Skin epidermis (tissue), 12 donors: ENCODE data around the gene WWOX.

Experiments used
- H3K27ac ChIP-seq, 21 experiments: fragments of 200-600 bp; sonication (generic) in 11 of 21; one replicate each; pipeline ENCODE4 v1.5.0; 2020; ENCODE audit warnings: mild to moderate bottlenecking in 3 of 21, inconsistent platforms in 2 of 21, moderate library complexity in 2 of 21
- H3K4me3 ChIP-seq, 7 experiments: fragments of 200-600 bp; sonication (generic) in 2 of 7; one replicate each; pipeline ENCODE4 v1.5.0; 2020; ENCODE audit warnings: inconsistent platforms in 2 of 7, mild to moderate bottlenecking in 2 of 7, moderate library complexity in 1 of 7

The WWOX gene

GRCh38 chr16:78251115-78251514, 151.7 kb downstream of the WWOX start:
- Histone ChIP-seq H3K4me3 (no peak overlapping the region), H3K27ac (no peak overlapping the region)

GRCh38 chr16:78252757-78253156, 153.3 kb downstream of the WWOX start:
- H3K4me3 ChIP-seq = no peak overlapping the region

DNA sequence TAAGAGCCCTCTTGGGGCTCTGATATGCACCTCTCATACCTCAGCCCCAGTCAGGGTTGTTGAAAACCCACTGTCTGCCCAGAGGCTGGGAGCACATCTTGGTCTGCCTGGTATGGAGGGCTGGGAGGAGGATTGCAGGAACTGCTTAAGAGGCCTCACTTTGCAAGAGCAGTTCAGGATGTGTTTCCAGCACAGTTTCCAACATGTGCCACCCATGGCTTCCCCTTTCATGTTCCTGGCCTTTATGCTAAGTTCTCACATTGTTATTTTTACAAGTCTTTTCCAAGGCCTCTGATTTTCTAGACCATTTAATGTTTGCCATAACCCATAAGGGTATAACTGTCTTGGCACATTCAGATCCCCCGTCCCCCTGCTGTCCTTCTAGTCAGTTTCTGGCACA, 155.4 kb downstream of the WWOX start:
- Histone ChIP-seq H3K27ac (no peak overlapping the region), H3K4me3 (no peak overlapping the region)

More at GRCh38 chr16:78252757-78253156, 153.3 kb downstream of the WWOX start:
- H3K27ac ChIP-seq = no peak overlapping the region

DNA sequence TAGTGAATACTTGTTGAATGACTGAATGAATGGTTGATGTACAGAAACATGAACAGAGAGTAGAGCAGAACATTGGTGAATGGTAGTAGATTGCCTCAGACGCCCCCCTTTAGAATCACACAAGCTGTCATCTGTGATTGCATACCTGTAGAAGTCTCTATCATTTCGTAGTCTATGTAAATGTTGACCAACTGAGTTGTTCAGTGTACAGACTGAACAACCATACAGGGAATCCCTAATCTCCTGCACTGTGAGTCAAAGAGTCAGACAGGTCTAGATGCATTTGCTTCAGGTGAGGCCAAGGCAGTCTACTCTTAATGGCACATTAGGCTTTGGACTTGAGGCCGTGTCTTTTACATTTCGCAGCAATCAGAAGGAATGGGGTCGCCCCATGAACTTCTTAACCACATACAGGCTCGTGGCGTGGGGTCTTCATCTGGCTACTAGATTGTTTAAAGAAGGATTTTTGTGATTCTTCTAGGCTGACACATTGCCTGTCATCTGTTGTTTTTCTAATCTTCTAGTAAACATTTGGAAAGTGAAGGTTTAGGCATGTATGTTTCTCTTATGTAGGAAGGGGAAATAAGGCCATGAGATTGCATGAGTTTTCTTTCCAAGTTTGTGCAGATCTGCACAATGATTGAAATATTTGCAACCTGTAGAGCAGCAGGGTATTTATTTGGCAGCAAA, 157.4 kb downstream of the WWOX start:
- H3K4me3 ChIP-seq = no peak overlapping the region
- H3K27ac ChIP-seq = no peak overlapping the region

DNA sequence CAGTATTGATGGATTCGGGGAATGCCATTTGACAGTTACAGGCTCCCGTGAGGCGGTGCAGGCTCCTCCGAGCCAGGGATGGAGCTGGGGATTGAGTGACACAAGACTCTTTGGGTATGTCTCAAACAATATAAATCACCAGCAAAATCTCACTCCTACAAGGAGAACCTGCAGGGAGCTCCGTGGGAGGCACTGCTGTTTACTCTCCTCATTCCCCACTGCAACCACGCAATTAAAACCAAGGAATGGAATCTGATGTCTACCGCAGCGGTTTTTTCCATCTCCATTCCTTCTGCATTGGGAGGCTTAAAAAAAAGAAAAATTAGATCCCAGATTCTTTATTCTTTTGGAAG, 157.9 kb downstream of the WWOX start:
- Histone ChIP-seq H3K27ac (no peak overlapping the region), H3K4me3 (no peak overlapping the region)

GRCh38 chr16:78258375-78259065, 159.1 kb downstream of the WWOX start:
- no peak overlapping the region for H3K27ac ChIP-seq

DNA sequence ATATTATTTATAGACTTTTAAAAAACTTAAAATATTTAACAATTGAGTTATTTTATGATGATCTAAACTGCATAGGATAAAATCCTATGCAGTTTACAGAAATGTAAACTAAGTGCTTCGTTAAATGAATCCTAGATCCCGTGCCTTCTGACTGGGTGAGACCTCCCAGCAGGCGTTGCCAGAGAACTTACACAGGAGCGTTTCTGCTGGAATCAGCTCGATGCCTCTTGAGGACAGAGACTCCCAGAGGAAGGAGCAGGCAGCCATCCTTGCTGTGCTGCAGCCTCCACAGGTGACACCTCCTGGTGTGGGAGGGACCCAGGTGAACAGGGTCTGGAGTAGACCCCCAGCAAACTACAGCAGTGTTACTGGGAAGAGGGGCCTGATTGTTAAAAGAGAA, 160.4 kb downstream of the WWOX start:
- H3K4me3 ChIP-seq = no peak overlapping the region
- no peak overlapping the region for H3K27ac ChIP-seq

More at GRCh38 chr16:78258375-78259065, 159.1 kb downstream of the WWOX start:
- H3K4me3 ChIP-seq = no peak overlapping the region

- H3K4me3 ChIP-seq = no peak overlapping the region
- no peak overlapping the region for H3K27ac ChIP-seq
These were observed 165.2 kb downstream of the WWOX start for GRCh38 chr16:78264642-78265041.

DNA sequence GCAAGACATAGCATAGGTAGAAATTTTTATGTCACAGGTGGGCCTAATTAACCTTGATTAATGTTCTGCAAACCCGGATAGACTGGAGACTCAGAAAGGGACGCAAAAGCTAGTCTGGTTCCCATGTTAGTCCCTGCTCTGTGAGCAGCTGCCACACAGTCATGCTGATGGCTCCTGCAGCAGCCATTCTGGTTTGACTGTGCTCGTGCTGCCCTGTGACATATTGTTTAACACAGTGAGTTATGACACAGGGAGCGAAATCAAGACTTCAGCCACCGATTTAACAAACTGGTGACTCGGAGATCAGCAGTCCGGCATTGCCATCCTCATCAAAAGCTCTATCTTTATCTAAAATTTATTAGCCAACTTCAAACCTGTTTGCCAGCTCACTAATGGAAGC, 169.8 kb downstream of the WWOX start:
- Histone ChIP-seq H3K27ac (no peak overlapping the region), H3K4me3 (no peak overlapping the region)

GRCh38 chr16:78271981-78272380, 172.5 kb downstream of the WWOX start:
- H3K4me3 ChIP-seq = no peak overlapping the region
- no peak overlapping the region for H3K27ac ChIP-seq

GRCh38 chr16:78274771-78275170, 175.3 kb downstream of the WWOX start:
- Histone ChIP-seq H3K27ac (no peak overlapping the region), H3K4me3 (no peak overlapping the region)

DNA sequence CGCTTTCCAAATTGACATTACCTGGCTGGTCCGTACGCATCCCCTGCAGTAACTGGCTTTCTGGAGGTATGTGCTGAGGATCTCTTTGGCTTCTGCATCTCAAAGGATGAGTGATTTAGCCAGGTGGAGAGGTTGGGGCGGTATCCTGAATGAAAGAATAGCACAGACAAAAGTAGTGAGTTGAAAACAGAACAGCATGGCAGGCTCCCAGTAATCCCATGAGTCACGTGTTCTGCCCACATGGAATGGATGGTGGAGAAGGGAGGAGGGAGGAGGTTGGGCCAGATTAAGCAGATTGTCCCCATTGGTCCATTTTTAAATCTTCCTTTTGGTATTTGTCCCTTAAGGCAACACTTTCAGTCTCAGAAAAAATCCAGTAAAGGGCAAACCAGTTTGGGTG, 176.0 kb downstream of the WWOX start:
- Histone ChIP-seq H3K4me3 (no peak overlapping the region), H3K27ac (no peak overlapping the region)

DNA sequence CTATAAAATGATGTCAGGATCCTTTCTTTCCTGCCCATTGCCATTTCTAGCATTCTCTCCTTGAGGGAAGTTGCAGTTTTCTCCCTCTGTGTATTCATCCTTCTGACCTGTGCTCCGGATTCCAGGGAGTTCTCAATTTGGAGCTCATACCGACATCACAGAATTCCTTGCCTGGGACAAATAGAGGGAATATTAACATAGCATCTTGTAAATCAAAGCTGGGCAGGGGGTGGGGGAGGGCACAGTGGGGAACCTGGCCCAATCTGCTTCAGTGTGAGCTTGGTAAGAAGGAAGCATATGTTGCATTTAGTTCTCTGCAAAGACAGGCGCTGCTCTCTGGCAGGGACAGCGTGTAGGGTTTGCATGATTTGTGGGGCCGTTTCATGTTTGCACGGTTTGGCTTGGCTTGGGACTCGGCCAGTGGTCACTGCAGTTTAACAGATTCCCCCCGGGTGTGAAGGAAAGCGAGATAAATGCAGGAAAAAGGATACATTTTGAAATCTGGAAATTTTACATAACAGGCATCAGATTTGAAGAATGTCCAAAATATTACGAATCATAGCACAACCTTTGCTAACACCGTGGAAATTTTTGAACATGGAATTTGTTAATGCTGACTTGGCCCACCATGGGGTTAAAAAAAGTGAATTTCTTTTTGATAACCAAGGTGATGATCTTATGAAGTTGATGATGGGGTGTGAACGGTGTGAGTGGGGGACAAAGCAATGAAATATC, 178.0 kb downstream of the WWOX start:
- no peak overlapping the region for H3K4me3 ChIP-seq
- H3K27ac ChIP-seq = no peak overlapping the region

GRCh38 chr16:78278056-78278450, 178.6 kb downstream of the WWOX start:
- Histone ChIP-seq H3K27ac (no peak overlapping the region), H3K4me3 (no peak overlapping the region)

DNA sequence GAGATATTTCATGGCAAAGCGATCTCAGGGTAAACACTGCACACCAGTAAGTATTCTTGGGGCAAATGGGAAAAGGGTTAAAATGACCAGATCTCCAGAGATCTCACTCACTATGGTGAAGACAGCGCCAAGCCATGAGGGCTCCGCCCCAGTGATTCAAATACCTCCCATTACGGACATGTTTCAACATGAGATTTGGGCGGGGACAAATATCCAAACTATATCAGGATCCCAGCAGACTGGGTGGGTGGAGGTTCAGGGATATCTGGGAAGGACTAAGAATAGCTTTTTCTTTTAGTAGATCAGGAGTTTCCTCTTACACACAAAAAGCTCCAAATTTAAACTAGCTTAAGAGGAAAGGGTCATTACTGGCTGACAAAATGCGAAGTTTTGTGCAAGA, 181.7 kb downstream of the WWOX start:
- no peak overlapping the region for H3K27ac ChIP-seq
- H3K4me3 ChIP-seq = no peak overlapping the region

DNA sequence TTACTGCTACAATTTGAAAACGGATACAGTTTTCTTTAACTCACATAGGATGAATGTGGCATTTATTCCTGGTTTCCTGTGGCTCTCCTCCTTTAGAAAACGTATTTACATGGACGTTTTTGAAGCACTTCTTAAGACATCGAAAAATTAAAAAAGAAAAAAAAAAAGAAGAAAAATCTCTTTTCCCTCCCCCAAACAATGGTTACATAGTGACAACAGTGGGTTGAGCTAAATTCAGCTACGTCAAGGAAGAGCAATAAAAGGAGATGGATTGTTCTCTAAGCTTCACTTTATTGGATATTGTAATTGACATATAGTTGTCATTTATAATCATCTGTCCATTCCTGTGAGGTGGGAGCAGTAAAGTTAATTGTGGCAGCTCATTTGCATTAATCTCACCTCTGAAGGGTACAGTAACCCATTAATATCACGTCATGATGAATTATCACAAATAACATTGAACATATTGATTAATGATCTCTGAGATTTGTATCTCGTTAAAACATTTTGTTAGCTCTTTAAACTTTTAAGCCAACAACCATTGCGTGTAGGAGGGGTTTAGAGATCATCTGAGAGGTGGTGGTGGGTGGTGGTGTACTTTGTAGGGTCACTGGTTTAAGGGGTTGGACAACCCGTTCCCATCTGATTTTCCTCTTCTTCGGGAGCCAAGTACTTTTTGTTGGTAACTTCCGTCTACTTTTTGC, 184.2 kb downstream of the WWOX start:
- no peak overlapping the region for H3K27ac ChIP-seq

GRCh38 chr16:78284326-78284725, 184.9 kb downstream of the WWOX start:
- Histone ChIP-seq H3K27ac (no peak overlapping the region), H3K4me3 (no peak overlapping the region)

More for the DNA sequence above, 184.2 kb downstream of the WWOX start:
- H3K4me3 ChIP-seq = no peak overlapping the region

DNA sequence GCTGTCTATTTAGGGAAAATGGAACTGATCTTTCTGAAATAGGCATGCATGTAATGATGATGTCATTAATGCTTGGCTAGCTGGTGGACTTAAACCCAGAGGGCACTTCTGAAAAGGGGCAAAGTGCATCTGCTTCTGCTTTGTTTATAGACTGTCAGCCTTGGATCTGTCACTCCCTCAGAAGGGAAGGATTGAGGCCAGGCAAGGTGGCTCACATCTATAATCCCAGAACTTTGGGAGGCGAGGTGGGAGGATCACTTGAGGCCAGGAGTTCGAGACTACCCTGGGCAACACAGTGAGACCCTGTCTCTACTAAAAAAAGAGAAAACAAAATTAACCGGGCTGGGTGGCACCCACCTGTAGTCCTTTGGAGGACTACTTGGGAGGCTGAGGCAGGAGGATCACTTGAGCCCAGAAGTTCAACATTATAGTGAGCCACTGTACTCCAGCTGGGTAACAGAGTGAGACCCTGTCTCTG, 185.5 kb downstream of the WWOX start:
- no peak overlapping the region for H3K27ac ChIP-seq
- no peak overlapping the region for H3K4me3 ChIP-seq

GRCh38 chr16:78285437-78285922, 186.0 kb downstream of the WWOX start:
- no peak overlapping the region for H3K27ac ChIP-seq
- H3K4me3 ChIP-seq = no peak overlapping the region

- H3K27ac ChIP-seq = no peak overlapping the region
- H3K4me3 ChIP-seq = no peak overlapping the region
These were observed 186.6 kb downstream of the WWOX start for GRCh38 chr16:78286065-78286464.
